NCI-H2196 (cell line): ENCODE results near the gene KRT31.
"Not testable (repeated sequence)": the region's sequence is repeated elsewhere in the genome, so short reads cannot be mapped to it uniquely, and the experiment has no call there.

Experiments
- DNase-seq: peaks from one replicate; lab custom pipeline; 2025; ENCODE audit not compliant: unreplicated experiment; lab: John Stamatoyannopoulos, UW

The KRT31 gene

DNA sequence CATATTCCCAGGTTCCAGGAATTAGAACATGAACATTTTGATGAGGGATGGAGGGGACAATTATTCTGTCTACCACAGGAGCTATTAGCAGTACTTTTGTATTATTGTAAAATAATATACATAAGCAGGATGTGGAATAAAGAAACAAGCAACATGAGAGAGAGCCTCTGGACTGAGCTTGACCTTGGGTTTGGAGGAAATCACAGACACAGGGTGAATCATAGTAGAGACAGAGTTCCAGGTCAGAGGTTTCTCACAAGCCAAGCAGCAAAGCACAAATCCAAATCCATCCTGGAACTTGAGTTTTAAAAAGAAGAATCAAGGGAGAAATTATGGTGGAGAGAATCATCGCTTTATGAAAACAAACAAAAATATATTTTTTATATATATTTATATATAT lies 5.1 kb downstream of the KRT31 start:
- DNase-seq = no peak

GRCh38 chr17:41391535-41391934 lies 5.9 kb downstream of the KRT31 start:
- no peak for DNase-seq

GRCh38 chr17:41390411-41390938 lies 6.9 kb downstream of the KRT31 start:
- no peak for DNase-seq

- DNase-seq = no peak
These were observed 9.7 kb downstream of the KRT31 start for GRCh38 chr17:41387670-41388069.

GRCh38 chr17:41386227-41386626 lies 11.2 kb downstream of the KRT31 start:
- DNase-seq = no peak

GRCh38 chr17:41383690-41384089 lies 13.7 kb downstream of the KRT31 start:
- DNase-seq = no peak

- no peak for DNase-seq
These were observed 15.0 kb downstream of the KRT31 start for GRCh38 chr17:41382394-41382793.

DNA sequence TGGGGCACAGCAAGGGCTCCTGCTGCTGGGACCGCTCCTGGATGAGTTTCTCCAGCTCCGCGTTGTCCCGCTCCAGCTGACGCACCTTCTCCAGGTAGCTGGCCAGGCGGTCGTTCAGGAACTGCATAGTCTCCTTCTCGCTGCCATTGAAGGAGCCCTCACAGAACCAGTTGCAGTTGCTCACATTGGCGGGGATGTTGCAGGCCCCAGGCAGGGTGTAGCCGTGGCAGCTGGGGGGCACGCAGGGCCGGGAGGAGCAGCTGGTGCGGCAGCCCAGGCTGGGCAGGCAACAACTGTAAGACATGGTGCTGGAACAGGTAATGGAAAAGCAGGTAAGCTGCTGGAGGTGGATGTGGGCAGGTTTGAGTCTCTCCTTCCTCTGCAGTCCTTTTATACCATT lies 15.5 kb downstream of the KRT31 start, which contains the start of gene KRT34:
Gene KRT34 (minus strand): TSS at position 364 of the 400 bp plus-strand sequence. CDS start 60 bp downstream, at position 304.
- DNase-seq = not testable (repeated sequence)

DNA sequence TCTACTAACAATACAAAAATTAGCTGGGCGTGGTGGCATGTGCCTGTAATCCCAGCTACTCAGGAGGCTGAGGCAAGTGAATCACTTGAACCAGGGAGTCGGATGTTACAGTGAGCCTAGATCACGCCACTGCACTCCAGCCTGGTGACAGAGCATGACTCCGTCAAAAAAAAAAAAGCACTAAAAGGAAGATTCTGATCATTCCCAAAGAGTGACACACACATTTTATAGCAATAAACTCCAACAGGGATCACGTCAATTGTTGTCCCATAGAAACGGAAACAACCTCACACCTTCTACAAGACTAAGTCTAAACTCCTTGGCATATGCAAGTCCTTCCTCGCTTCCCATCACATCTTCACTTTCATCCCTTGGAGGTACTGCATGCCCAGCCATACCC lies 17.3 kb downstream of the KRT31 start:
- not testable (repeated sequence) for DNase-seq

DNA sequence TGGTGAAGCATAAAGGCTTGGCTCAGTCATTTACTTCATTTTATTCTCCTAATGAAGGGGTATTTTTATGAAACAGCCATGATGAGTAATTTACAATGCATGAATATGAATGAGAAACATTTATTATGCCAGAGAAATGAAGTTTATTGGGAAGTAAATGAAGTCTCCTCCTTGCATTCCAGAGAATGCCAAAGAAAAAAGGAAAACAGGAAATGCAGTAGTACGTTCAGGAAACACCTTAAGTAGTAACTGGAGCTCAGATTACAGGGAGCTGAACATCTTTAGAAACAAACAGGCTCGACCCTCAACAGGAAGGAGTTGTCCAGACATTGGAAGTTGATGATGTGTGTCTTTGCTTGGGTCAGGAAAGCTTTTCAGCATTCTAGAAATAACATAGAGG lies 19.9 kb downstream of the KRT31 start:
- no peak for DNase-seq

DNA sequence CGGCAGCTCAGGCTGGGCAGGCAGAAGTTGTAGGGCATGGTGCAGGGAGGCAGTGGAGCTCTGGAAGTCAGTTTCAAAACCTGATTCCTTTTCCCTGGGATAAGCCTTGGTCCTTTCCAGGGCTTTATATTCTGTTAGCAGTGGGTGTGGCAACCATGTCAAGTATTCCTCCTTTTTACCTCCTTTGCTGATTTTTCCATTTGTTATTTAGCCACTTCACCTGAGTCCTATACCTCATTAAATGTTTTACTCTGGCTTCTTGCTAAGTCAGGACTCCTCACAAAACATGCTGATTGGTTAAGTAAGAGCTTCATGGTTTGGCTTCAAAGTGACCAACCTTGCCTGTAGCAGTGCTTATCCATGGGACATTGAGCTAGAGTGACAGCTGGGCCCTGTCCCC lies 27.7 kb downstream of the KRT31 start, which contains the start of gene KRT33B:
Gene KRT33B (minus strand): TSS at position 101 of the 400 bp plus-strand sequence. CDS start 63 bp downstream, at position 38.
- no peak for DNase-seq

DNA sequence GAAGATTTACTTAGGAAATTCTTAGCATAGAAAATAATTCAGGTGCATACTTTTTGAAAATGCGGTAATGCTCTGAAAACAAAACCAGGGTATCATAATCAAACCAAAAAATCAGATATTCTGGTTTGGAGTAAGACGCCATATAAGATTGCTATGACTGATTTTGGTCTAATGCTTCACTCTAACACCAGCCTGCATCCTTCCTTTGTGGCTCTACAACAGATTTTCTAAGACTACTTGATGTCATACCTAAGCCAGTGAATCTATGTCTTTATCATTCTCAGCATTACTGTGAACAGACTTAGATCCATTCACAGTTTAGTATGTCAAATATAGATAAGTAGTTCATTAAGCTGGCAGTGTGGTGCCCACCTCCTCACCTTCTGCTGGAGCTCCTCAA lies 28.4 kb downstream of the KRT31 start:
- DNase-seq = no peak

DNA sequence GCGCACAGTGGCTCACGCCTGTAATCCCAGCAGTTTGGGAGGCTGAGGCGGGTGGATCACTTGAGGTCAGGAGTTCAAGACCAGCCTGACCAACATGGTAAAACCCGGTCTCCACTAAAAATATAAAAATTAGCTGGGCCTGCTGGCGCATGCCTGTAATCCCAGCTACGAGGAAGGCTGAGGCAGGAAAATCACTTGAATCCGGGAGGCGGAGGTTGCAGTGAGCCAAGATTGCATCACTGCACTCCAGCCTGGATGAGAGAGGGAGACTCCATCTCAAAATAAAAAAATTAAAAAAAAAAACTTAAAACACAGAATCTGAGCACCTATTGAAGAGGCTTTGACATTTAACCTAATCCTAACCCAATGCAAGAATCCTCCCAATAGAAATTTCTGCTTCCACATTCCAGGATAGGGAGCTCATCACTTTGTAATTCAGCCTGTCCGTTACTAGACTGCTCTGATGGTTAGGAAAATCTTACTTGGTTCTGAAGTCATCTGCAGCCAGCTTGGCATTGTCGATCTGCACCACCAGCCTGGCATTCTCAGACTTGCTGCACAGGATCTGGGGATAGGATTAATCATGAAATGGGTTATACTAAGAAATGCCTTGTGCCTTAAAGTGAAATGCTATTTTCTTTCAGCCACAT lies 29.9 kb downstream of the KRT31 start:
- DNase-seq = no peak

- no peak for DNase-seq
These were observed 31.3 kb downstream of the KRT31 start for GRCh38 chr17:41366070-41366469.

DNA sequence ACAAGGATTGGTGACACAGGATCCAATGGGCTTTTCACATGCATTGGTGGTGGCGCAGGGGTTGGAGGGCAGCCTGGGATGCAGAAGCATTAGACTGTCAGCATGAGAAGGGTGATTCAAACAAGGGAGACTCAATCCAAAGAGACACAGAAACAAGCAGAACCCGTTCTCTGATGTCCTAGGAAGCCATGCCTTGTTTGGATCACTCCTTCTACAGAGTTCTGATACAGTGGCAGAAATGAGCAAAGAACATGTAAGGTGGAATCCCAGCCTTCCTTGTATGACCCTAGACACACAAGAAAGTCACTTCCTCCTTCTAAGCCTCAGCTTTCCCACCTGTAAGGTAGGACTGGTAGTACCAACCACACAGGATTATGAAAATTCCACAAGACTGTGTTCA lies 33.5 kb downstream of the KRT31 start:
- no peak for DNase-seq

GRCh38 chr17:41360296-41360995 lies 37.0 kb downstream of the KRT31 start:
- DNase-seq = no peak

- no peak for DNase-seq
These were observed 42.9 kb downstream of the KRT31 start for GRCh38 chr17:41354536-41354935.

DNA sequence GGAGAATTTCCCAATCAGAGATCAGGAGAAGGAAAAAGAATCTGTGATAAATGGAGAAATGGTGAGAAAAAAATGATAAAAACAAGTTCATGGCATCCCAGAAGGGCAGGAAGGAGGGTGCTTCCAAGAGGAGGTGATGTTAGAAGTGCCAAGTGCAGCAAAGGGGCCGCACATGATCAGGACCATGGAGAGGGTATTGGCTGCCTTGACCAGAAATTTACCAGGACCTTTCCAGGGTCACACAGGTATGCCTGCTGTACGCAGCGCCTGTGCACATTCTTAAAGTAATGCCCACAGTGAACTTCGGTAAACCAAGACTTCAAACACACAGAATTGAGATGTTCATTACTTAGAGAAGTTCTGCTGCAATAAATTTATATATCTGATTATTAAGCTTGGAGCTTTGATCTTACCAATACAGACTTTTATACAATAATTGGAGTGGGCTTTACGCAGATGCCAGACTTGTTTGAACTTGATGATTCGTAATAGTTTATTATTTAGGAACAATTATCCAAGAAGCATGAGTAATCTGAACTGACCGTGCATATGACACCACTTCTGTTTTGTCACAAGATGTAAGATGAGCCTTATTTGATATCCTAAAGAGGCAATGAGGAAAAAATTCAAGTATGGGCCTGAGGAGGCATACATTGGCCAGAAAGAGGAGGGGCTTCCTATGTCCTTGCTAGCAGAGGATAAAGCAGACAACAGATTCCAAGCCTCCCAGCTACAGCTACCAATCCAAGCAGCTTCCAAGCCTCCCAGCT lies 44.6 kb downstream of the KRT31 start:
- DNase-seq = no peak

- DNase-seq = no peak
These were observed 46.2 kb downstream of the KRT31 start for GRCh38 chr17:41351177-41351576.

DNA sequence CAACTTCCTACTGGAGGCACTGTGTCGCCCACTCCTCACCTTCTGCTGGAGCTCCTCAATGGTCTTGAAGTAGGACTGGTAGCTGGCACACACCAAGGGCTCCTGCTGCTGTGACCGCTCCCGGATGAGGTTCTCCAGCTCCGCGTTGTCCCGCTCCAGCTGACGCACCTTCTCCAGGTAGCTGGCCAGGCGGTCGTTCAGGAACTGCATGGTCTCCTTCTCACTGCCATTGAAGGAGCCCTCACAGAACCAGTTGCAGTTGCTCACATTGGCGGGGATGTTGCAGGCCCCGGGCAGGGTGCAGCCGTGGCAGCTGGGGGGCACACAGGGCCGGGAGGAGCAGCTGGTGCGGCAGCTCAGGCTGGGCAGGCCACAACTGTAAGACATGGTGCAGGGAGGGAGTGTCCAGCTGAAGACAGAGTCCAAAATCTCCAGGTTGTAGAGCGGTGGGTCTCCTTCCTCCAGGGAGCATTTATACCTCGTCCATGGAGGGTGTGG lies 47.0 kb downstream of the KRT31 start, which contains the start of gene KRT33A:
Gene KRT33A (minus strand): TSS at position 448 of the 498 bp plus-strand sequence. CDS start 61 bp downstream, at position 387.
- DNase-seq = not testable (repeated sequence)
